ENCODE data around the gene BPIFA1.

The BPIFA1 gene

DNA sequence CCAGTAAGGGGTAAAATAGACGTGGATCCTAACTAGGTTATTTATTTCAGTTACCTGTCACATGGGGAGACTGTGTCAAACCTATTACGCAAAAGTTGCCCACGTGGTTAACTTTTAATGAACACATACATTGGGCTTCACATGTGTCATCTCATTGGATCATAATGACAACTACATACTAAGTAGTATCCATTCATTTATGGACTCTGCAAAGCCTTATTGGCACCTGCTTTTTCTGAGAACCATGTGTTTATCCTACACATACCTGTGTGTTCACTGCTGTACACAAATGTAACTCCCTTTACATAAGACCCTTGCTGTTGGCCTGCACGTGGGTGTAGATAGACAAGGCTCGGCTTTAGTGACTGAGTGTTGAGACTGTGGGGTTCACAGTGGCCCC is 5.1 kb downstream of the BPIFA1 start:
- no peak for DNase-seq

DNA sequence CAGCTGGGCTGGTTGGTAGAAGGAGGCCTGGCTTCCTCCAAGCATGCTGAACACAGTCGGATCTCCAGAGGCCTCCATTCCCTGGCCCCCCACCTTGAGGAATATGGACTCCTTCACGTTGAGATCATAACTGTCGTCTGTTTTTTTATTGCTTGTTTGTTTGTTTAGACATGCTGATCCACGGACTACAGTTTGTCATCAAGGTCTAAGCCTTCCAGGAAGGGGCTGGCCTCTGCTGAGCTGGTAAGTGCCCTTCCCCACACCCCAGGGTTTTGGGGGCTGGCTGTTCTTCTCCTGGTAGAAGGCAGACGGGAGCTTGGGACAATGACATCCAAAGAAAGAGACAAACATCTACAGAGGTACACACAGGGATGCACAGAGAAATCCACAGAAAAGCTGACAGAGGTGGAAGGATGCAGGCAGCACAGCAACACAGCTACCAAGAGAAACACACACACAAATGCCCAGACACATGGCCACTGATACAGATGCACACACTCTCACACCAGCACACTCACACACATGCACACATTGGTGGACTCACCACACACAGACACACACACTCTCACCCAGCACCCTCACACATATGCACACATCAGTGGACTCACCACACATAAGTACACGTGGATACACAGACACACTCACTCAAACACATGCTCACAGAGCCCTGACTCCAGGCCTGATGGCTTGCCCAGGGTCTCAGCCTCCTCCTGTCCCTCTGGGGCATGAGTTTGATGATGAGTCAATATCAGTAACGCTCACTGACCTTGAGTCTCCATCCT is 6.7 kb downstream of the BPIFA1 start:
- no peak for DNase-seq

DNA sequence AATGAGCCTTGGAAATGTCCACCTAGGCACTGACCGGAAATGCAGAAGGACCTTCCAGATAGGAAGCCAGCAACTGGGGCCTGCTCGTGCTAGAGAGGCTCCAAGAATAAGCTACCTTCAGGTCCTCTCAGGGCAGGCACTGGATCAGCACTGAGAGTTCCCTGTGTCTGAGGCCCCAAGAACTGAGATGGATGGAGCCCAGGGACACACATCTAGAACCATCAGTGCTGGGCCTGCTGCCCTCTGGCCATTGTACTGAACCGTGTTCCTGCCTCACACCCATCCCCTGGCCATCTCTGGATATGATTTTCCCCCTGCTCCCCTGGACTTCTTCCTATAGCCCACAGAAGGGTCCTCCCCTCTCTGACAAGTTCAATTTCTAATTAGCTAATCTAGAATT is 10.3 kb downstream of the BPIFA1 start:
- no peak for DNase-seq

DNA sequence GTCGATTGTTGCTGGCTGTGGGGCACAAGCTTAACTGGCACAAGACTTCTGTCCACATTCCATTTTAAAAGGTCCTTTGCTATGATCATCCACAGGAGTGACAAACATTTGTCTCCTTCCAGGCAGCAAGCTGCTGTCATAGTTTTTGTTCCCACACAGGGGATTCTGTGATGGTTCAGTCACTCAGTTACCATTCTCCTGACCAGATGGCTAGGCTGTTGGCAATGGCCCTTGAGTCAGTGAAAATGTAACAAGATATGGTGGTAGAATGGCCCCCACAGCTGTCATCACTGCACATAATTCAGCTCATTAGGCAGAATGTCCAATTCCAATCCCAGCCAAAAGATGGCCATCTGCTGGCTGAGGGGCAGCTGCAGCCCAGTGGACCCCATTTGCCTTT is 13.7 kb downstream of the BPIFA1 start:
- DNase-seq, result no peak

DNA sequence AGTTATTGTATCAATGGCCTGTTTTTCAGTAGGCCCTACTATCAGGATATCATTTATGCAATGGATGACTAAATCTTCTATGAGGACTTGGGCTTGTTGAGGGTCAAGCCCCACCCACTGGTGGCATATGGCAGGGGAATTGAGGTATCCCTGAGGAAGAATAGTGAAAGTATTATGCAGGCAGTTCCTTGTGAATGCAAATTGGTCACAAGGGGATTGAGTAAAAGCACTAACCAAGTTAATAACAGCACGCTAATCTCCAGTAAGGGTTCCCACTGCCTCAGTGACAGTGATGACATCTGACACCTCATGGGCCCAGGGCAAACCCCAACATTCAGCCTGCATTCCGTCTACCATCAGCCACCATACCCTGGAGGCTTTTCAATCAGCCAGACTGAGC is 14.9 kb downstream of the BPIFA1 start:
- DNase-seq, result no peak

GRCh38 chr20:33251496-33251895 is 15.7 kb downstream of the BPIFA1 start:
- DNase-seq, result no peak

DNA sequence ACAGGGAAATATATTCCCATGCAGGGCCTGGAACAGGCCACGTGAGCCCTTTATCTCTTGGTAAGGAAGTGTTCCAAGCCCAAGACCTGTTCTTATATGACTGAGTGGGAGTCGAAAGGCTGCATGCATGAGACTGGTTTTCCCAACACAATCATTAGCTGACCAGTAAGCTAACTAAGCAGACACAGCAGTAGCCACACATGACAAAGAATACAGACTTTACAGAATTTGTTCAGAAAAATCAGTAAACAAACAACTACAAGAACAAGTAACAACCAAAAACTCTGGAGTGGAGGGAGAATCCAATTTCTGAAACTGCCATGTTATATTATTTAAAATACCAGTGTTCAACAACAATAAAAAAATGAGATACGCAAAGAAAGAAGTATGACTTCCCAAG is 16.7 kb downstream of the BPIFA1 start:
- no peak for DNase-seq

DNA sequence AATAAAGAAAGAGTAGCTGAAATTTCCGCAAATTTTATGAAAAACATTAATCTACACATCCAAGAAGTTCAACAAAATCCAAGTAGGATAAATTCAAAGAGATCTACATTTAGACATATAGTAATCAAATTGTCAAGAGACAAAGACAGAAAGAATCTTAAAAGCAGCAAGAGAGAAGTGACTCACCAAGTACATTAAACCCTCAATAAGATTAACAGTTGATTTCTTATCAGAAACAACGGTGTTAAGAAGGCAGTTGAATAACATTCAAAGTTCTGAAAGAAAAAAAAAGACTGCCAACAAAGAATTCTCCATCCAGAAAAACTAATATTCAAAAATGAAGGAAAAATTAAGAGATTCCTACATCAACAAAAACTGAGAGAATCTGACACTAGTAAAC is 19.2 kb downstream of the BPIFA1 start:
- no peak for DNase-seq

DNA sequence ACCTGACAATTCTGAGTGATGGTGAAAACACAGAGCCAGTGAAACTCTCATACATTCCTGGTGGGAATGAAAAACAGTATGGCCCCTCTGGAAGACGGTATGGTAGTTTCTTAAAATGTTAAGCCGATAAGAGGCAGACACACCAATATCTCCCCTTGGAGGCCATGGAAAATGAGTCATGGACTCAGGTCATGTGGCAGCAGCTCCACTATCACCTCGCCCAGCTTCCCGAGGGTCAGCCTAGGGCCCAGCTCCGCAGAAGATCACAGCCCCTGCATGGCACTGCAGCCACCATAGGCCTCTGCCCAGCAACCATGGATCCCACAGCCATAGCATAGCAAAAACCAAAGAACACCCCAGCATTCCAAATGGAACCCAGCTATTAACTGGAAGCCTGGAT is 21.4 kb downstream of the BPIFA1 start:
- DNase-seq, result no peak

- DNase-seq, result no peak
These were observed 23.6 kb downstream of the BPIFA1 start for GRCh38 chr20:33259371-33259770.

DNA sequence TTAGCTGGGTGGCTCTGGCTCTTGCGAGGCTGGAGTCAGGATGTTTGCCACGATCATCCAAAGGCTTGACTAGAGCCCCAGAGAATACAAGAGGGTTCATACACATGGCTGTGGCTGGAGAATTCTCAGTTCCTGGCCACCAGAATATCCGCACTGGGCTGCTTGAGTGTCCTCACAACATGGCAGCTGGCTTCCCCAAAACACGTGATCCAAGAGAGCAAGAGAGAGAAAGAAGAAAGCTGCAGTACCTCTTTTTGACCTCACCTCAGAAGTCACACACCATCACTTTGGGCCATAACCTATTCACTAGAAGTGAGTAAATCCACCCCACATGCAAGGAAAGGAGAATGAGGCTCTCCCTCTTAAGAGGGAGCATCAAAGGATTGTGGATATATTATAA is 25.7 kb downstream of the BPIFA1 start:
- no peak for DNase-seq

GRCh38 chr20:33262658-33263065 is 26.9 kb downstream of the BPIFA1 start:
- peak; percentile 7 for DNase-seq

DNA sequence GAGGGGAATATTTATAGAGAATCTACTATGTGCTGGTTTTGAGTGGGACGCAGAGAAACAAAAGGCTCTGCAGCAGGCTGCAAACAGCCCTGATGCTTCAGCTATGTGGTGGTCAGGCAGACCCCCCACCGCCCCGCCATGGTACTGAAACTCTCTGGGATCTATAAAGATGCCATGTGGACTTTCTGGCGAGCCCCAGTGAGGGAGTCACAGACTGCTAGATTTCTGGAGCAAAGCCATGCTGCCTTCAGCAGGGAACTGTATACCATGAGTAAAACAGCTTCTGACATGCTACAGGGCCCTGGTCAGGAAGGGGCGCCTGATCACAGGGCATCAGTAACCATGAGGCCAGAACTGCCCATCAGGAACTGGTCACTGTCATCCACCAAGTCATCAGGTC is 28.0 kb downstream of the BPIFA1 start:
- no peak for DNase-seq

DNA sequence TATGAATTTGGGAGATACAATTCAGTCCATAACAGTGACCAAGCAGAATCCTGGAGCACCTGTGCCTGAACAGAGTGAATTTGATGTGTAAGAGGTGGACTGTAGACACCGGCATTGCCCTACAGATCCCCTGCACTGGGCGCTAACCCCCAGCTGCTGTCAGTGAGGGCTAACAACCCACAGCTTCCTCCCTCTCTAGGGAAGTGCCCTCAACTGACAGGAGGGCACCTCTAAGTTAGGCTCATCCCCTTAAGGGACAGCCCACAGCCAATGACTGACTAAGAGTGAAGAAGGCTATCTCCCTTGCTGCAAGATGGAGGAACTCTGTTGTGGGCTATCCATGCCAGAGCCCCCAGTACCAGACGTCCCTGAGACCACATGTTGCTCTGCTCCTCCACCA is 31.9 kb downstream of the BPIFA1 start:
- DNase-seq, result no peak

GRCh38 chr20:33272155-33272873 is 36.5 kb downstream of the BPIFA1 start:
- DNase-seq, result no peak

DNA sequence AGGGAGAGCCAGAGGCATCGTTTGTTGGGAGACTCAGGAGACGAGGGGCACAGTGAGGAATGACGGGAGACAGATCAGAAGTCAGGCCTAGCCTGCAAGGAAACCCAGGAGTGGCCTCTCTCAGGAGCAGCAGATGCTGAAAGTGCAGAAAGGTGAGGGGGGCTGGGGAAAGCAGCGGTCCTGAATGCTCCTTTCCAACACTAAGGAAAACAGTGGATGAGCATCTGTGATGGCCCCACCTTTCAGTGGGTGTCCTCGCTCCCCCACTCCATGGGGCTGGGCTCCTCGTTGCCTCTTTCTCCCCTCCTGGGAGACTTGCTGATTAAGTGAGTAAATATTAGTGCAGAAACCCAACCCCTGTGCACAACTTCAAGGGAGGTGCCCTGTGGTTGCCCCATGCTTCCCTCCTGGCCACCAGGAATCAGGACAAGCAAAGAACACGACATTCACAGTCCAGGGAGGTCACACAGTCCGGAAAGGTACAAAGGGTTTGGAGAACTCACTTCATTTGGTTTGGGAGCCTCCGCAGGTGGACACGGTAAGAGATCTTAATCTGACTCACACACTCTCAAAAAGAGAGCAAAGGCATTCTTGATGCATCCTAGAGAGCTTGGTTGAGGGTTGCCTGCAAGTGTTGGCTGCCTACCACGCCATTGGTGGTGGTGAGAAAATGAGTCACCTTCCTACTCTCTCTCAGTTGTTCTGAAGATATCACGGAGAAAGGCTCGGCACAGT is 37.5 kb downstream of the BPIFA1 start:
- no peak for DNase-seq

DNA sequence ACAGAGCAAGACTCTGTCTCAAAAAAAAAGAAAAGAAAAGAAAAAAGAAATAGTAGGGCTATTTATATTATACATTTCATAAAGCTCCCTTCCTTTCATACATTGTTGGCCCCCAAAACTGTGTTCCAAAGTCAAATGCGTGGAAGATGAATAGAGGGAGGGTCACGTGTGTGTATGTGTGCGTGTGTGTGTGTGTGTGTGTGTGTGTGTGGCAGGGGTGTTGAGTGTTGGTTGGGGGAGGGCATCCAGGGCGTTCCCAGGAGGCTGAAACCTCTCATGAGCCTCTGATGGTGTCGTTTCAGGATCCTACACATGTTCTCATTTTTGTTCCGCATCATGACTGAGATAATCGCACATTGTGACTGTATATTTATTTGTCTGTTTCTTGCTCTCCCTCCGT is 39.4 kb downstream of the BPIFA1 start:
- DNase-seq, result no peak

GRCh38 chr20:33275871-33276270 is 40.1 kb downstream of the BPIFA1 start:
- no peak for DNase-seq

DNA sequence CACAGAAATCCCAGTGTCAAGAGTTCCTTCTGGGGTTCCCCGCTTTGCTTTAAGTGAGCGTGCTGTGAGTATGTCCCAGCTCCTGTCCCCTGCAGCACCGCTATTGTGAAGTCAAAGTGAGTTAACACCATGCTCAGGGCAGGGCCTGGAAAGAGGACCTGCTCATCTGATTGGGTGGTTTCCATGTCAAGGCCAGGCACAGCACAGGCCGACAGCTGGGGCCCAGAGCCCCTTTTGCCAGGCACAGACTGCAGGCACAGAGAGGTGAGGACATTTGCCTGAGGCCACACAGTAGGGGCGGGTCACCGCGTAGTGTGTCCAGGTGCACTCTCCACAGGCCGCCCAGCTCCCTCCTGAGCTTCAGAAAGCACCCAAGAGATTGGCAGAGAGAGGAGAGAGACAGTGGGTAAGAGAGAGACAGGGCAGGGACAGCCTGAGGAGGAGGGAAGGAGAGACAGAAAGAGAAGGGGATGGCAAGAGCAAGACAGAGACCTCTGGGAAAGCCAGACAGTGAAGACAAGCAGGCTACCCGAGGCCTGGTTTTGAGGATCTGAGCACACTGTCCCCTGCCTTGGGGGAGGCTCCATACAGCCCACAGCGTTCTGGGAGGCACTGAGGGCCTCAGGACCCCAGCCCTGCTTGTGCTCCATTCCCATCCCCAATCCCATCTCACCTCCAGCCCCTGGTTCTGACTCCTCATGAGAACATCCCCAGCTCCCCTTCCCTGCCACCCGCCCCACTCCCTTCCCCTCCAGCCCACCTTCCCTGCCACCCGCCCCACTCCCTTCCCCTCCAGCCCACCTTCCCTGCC is 40.7 kb downstream of the BPIFA1 start:
- DNase-seq, result no peak

DNA sequence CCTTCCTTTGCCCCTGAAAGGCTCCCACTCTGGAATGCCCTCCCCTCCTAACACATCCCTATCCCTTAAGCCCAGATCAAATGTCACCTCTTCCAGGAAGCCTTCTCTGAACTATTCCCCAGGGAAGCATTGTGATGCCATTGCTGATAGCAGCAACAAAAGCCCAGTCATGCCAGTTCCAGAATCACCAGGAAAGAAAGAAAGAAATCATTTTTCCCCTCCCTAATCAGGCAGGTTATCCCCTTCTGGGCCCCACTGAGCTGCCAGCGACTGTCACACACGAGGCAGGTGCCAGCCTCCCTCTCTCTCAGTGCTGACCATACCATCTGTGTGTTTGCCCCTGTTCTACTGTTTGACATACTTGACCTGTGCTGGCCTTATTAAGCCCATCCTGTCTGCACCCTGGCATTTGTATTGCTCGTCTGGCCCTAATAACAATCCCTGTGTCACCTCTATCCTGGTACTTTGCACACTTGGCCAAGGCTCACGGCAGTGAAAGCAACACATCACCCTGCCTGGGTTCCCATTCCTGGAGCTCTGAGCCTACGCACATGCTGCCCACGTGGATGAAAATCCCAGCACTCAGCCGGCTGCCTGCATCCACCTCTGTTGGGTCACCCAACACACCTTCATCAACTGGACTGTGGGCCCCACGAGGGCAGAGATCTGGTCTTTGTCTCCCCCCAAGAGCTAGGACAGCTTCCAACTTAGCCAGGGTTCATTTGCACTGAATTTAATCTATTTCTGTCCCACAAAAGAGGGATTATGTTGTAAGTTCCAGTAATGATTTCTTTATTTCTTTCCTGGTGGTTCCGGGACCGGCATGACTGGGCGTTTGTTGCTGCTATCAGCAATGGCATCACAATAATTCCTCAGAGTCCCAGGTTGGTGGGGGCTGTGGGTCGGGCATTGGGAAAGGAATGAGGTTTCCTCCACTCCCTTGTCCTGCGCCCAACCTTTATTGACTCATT is 42.0 kb downstream of the BPIFA1 start:
- no peak for DNase-seq

DNA sequence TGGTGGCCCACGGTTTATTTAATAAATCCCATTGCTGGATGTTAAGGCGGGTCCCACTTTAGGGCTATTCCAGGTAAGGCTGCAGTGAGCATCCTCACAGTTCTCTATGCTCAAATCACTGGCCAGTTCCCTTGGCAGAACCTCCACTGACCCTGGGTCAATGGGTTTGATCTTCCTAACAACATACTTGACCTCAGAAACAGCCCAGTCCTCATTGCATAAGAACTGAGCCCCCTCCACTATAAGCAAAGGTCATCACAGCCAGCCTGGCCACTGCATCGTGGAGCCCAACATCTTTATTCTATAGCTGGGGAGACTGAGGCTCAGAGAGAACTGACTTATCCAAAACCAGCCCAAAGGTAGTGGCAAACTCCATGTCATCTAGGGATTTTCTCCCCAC is 42.9 kb downstream of the BPIFA1 start:
- no peak for DNase-seq

Measured in amniotic stem cell (primary cell).